HG02973 (cell line): ENCODE data around the gene PXDN.
"Not testable (repeated sequence)": the region's sequence is repeated elsewhere in the genome, so short reads cannot be mapped to it uniquely, and the experiment has no call there.

Experiments
- ATAC-seq: cut with Tn5 transposase; IDR thresholded peaks from one replicate; pipeline ENCODE4 v1.9.1; 2021; ENCODE audit warnings: moderate library complexity; ENCODE audit not compliant: unreplicated experiment

Gene PXDN

GRCh38 chr2:1744446-1745170, at the start of gene PXDN:
TSS of gene PXDN (minus strand) at chr2:1744515. CDS start at chr2:1744455, 60 bp downstream.
- ATAC-seq = no peak

GRCh38 chr2:1793868-1794445, 49.6 kb upstream of the PXDN start:
- ATAC-seq = no peak

GRCh38 chr2:1793001-1793867, 48.9 kb upstream of the PXDN start:
- ATAC-seq = no peak

GRCh38 chr2:1791685-1792435, 47.5 kb upstream of the PXDN start:
- ATAC-seq = no peak

- no peak for ATAC-seq
Observed at GRCh38 chr2:1791006-1791605, 46.8 kb upstream of the PXDN start.

GRCh38 chr2:1790473-1790872, 46.2 kb upstream of the PXDN start:
- no peak for ATAC-seq

- ATAC-seq = no peak
Observed at GRCh38 chr2:1789610-1790009, 45.3 kb upstream of the PXDN start.

GRCh38 chr2:1788478-1788959, 44.2 kb upstream of the PXDN start:
- ATAC-seq = no peak

- no peak for ATAC-seq
Observed at GRCh38 chr2:1787755-1788477, 43.6 kb upstream of the PXDN start.

GRCh38 chr2:1784986-1785617, 40.8 kb upstream of the PXDN start:
- ATAC-seq = no peak

GRCh38 chr2:1784087-1784486, 39.8 kb upstream of the PXDN start:
- ATAC-seq = no peak

- ATAC-seq = no peak
Observed at GRCh38 chr2:1782514-1782913, 38.2 kb upstream of the PXDN start.

GRCh38 chr2:1781291-1782080, 37.2 kb upstream of the PXDN start:
- ATAC-seq = no peak

- ATAC-seq = no peak
Observed at GRCh38 chr2:1780693-1781092, 36.4 kb upstream of the PXDN start.

GRCh38 chr2:1780054-1780453, 35.7 kb upstream of the PXDN start:
- ATAC-seq = not testable (repeated sequence)

GRCh38 chr2:1778566-1778965, 34.3 kb upstream of the PXDN start:
- ATAC-seq = no peak

- ATAC-seq = no peak
Observed at GRCh38 chr2:1777781-1778180, 33.5 kb upstream of the PXDN start.

- no peak for ATAC-seq
Observed at GRCh38 chr2:1777156-1777555, 32.8 kb upstream of the PXDN start.
